Stimulated activated memory B cell treated with anti-CD40 and anti-IgM and Interleukin-4, amounts not matched to agents 10 μg/mL and 1 μg/mL and 100 μg/mL, for 72 hours (primary cell): ENCODE data around the gene PRSS8.
A peak's percentile ranks its signal among the peaks of the same experiment; 100 is the strongest.
"Not testable (repeated sequence)": the region's sequence is repeated elsewhere in the genome, so short reads cannot be mapped to it uniquely, and the experiment has no call there.

ENCODE experiments used
- ATAC-seq: fragments of 150-1000 bp; cut with Tn5 transposase; 2 replicates; pipeline ENCODE4 v1.10.0; 2021
- H3K27ac Mint-ChIP-seq: one replicate; pipeline ENCODE4 v1.8.0; 2022; ENCODE audit warnings: mild to moderate bottlenecking, mixed read lengths
- H3K27me3 Mint-ChIP-seq: one replicate; pipeline ENCODE4 v1.8.0; 2022; ENCODE audit warnings: mixed read lengths
- H3K36me3 Mint-ChIP-seq: one replicate; pipeline ENCODE4 v1.8.0; 2022; ENCODE audit warnings: mixed read lengths
- H3K4me1 Mint-ChIP-seq: one replicate; pipeline ENCODE4 v1.8.0; 2022; ENCODE audit warnings: mixed read lengths
- H3K4me3 Mint-ChIP-seq: one replicate; pipeline ENCODE4 v1.8.0; 2022; ENCODE audit warnings: mild to moderate bottlenecking, moderate library complexity, mixed read lengths
- H3K9me3 Mint-ChIP-seq: one replicate; pipeline ENCODE4 v1.8.0; 2022; ENCODE audit warnings: mixed read lengths

PRSS8 gene

GRCh38 chr16:31149894-31150890, 14.7 kb upstream of the PRSS8 start, which contains the start of gene PRSS36:
PRSS36 (minus strand) TSS chr16:31150066; CDS start chr16:31150035, 31 bp downstream.
- H3K4me1 Mint-ChIP-seq: no peaks in the 10 kb centered on the region
- H3K4me3 Mint-ChIP-seq: no peak within 1 kb of the TSS
- H3K27me3 Mint-ChIP-seq: peaks cover 10% of the 10 kb centered on the region
- no peaks in the 10 kb centered on the region for H3K36me3 Mint-ChIP-seq
- H3K9me3 Mint-ChIP-seq: no peaks in the 10 kb centered on the region
- no peak for ATAC-seq
- H3K27ac Mint-ChIP-seq: no peak within 1 kb of the TSS

GRCh38 chr16:31149332-31149731, 13.8 kb upstream of the PRSS8 start:
- Mint-ChIP-seq H3K9me3 (no peaks in the 10 kb centered on the region), H3K4me3 (no peak overlapping the region), H3K4me1 (peaks cover under 1% of the 10 kb centered on the region), H3K27me3 (peaks cover 10% of the 10 kb centered on the region), H3K36me3 (no peaks in the 10 kb centered on the region), H3K27ac (no peak overlapping the region)
- no peak for ATAC-seq

- no peaks in the 10 kb centered on the region for H3K9me3 Mint-ChIP-seq
- H3K27ac Mint-ChIP-seq: no peak overlapping the region
- no peak for ATAC-seq
- H3K36me3 Mint-ChIP-seq: no peaks in the 10 kb centered on the region
- peaks cover 10% of the 10 kb centered on the region for H3K27me3 Mint-ChIP-seq
- H3K4me1 Mint-ChIP-seq: peaks cover 4% of the 10 kb centered on the region
- H3K4me3 Mint-ChIP-seq: no peak overlapping the region
These were observed 13.4 kb upstream of the PRSS8 start for GRCh38 chr16:31148896-31149295.

- Mint-ChIP-seq H3K9me3 (no peaks in the 10 kb centered on the region), H3K4me3 (no peak overlapping the region), H3K27ac (no peak overlapping the region), H3K27me3 (peaks cover 10% of the 10 kb centered on the region), H3K36me3 (no peaks in the 10 kb centered on the region), H3K4me1 (peaks cover 10% of the 10 kb centered on the region)
- ATAC-seq: peak; percentile 31
These were observed 12.8 kb upstream of the PRSS8 start for GRCh38 chr16:31148281-31148728.

GRCh38 chr16:31147574-31147973, 12.0 kb upstream of the PRSS8 start:
- H3K36me3 Mint-ChIP-seq: no peaks in the 10 kb centered on the region
- H3K27ac Mint-ChIP-seq: no peak overlapping the region
- no peak overlapping the region for H3K4me3 Mint-ChIP-seq
- no peaks in the 10 kb centered on the region for H3K9me3 Mint-ChIP-seq
- ATAC-seq: no peak
- peaks cover 12% of the 10 kb centered on the region for H3K4me1 Mint-ChIP-seq
- H3K27me3 Mint-ChIP-seq: peaks cover 10% of the 10 kb centered on the region

GRCh38 chr16:31145398-31145990, 10.0 kb upstream of the PRSS8 start:
- Mint-ChIP-seq H3K9me3 (no peaks in the 10 kb centered on the region), H3K27ac (no peak overlapping the region), H3K36me3 (no peaks in the 10 kb centered on the region)

GRCh38 chr16:31144418-31144817, 8.9 kb upstream of the PRSS8 start:
- H3K9me3 Mint-ChIP-seq, H3K4me3 Mint-ChIP-seq, H3K36me3 Mint-ChIP-seq, ATAC-seq, H3K27me3 Mint-ChIP-seq: not testable (repeated sequence)
- peak overlapping the region; percentile 63 for H3K27ac Mint-ChIP-seq
- H3K4me1 Mint-ChIP-seq: peaks cover 21% of the 10 kb centered on the region

More at GRCh38 chr16:31145398-31145990, 10.0 kb upstream of the PRSS8 start:
- Mint-ChIP-seq H3K4me3 (no peak overlapping the region), H3K4me1 (peaks cover 21% of the 10 kb centered on the region), H3K27me3 (peaks cover 10% of the 10 kb centered on the region)
- ATAC-seq: no peak

GRCh38 chr16:31143694-31144148, 8.2 kb upstream of the PRSS8 start:
- ATAC-seq: no peak
- no peaks in the 10 kb centered on the region for H3K9me3 Mint-ChIP-seq
- peaks cover 10% of the 10 kb centered on the region for H3K27me3 Mint-ChIP-seq
- no peaks in the 10 kb centered on the region for H3K36me3 Mint-ChIP-seq
- peak overlapping the region; percentile 66 for H3K4me3 Mint-ChIP-seq
- H3K4me1 Mint-ChIP-seq: peaks cover 21% of the 10 kb centered on the region
- H3K27ac Mint-ChIP-seq: peak overlapping the region; percentile 63

- peak overlapping the region; percentile 63 for H3K27ac Mint-ChIP-seq
- no peak for ATAC-seq
- no peaks in the 10 kb centered on the region for H3K36me3 Mint-ChIP-seq
- no peaks in the 10 kb centered on the region for H3K9me3 Mint-ChIP-seq
- H3K4me3 Mint-ChIP-seq: peak overlapping the region; percentile 66
- H3K27me3 Mint-ChIP-seq: peaks cover 10% of the 10 kb centered on the region
- H3K4me1 Mint-ChIP-seq: peaks cover 21% of the 10 kb centered on the region
These were observed 7.6 kb upstream of the PRSS8 start for GRCh38 chr16:31143011-31143693.

- Mint-ChIP-seq H3K27me3 (peaks cover 10% of the 10 kb centered on the region), H3K4me3 (peak overlapping the region; percentile 73), H3K27ac (peak overlapping the region; percentile 47), H3K36me3 (no peaks in the 10 kb centered on the region), H3K9me3 (no peaks in the 10 kb centered on the region), H3K4me1 (peaks cover 21% of the 10 kb centered on the region)
- peak; percentile 96 for ATAC-seq
These were observed 6.8 kb upstream of the PRSS8 start for GRCh38 chr16:31142109-31143010.

- peaks cover 10% of the 10 kb centered on the region for H3K27me3 Mint-ChIP-seq
These were observed 6.1 kb upstream of the PRSS8 start for GRCh38 chr16:31141489-31142108.

GRCh38 chr16:31141071-31141469, 5.5 kb upstream of the PRSS8 start:
- H3K9me3 Mint-ChIP-seq, H3K27me3 Mint-ChIP-seq, H3K36me3 Mint-ChIP-seq, H3K4me3 Mint-ChIP-seq, ATAC-seq: not testable (repeated sequence)
- peaks cover 21% of the 10 kb centered on the region for H3K4me1 Mint-ChIP-seq
- H3K27ac Mint-ChIP-seq: peak overlapping the region; percentile 47

More at GRCh38 chr16:31141489-31142108, 6.1 kb upstream of the PRSS8 start:
- H3K4me3 Mint-ChIP-seq: peak overlapping the region; percentile 73
- H3K9me3 Mint-ChIP-seq: no peaks in the 10 kb centered on the region
- H3K4me1 Mint-ChIP-seq: peaks cover 21% of the 10 kb centered on the region
- ATAC-seq: no peak
- H3K27ac Mint-ChIP-seq: peak overlapping the region; percentile 47
- no peaks in the 10 kb centered on the region for H3K36me3 Mint-ChIP-seq

GRCh38 chr16:31138621-31139578, 3.4 kb upstream of the PRSS8 start:
- Mint-ChIP-seq H3K9me3 (no peaks in the 10 kb centered on the region), H3K27ac (no peak overlapping the region), H3K36me3 (no peaks in the 10 kb centered on the region), H3K4me3 (no peak overlapping the region), H3K27me3 (no peaks in the 10 kb centered on the region), H3K4me1 (peaks cover 17% of the 10 kb centered on the region)
- ATAC-seq: no peak
